Measurements from ENCODE around the gene FABP6.

- TF ChIP-seq SIN3A (IDR thresholded peaks at IDR 0.05; ENCODE audit: borderline replicate concordance in 2 of 2, control insufficient read depth in 1 of 2, low read depth in 2 of 2, low read length in 2 of 2) (no peak), ZNF280B (CRISPR knock-in tag; IDR thresholded peaks at IDR 0.05) (no peak), ZNF639 (CRISPR knock-in tag; conservative IDR thresholded peaks at IDR 0.05 in 1 of 2, IDR thresholded peaks at IDR 0.05 in 1 of 2) (no peak), POLR2AphosphoS5 (IDR thresholded peaks at IDR 0.05; ENCODE audit: control insufficient read depth, insufficient read depth, low read depth, low read length) (no peak), ZNF274 (IDR thresholded peaks at IDR 0.05; ENCODE audit: borderline replicate concordance, low read depth, low read length) (no peak), PTRF (tag; IDR thresholded peaks at IDR 0.05) (no peak), ESRRA (IDR thresholded peaks at IDR 0.05; ENCODE audit: borderline replicate concordance, low read depth) (no peak), POLR2A (conservative IDR thresholded peaks at IDR 0.05) (no peak)
These were observed 8.3 kb downstream of the FABP6 start for GRCh38 chr5:160237571-160238093.

Measured in K562 (cell line).